WTC11 (cell line): Measurements from ENCODE around the gene SMIM20. TPM values are rescaled to one million over a fixed set of nuclear protein-coding genes. Genes with fewer than 3 reads are reported as not detected.

Experiments used
- JUN ChIP-seq: sonication (generic); formaldehyde crosslinking; IDR thresholded peaks from 2 replicates; pipeline ENCODE4 v1.8.0; 2023; ENCODE audit warnings: mild to moderate bottlenecking, missing genetic modification reagents
- RELA ChIP-seq: sonication (generic); formaldehyde crosslinking; IDR thresholded peaks from 2 replicates; pipeline ENCODE4 v1.8.1; 2022; ENCODE audit warnings: missing genetic modification reagents, mild to moderate bottlenecking, borderline replicate concordance
- ZNF671 ChIP-seq: fragments of 250-450 bp; sonication (Bioruptor Pico); IDR thresholded peaks from 2 replicates; pipeline ENCODE4 v1.8.0; 2021; ENCODE audit warnings: mild to moderate bottlenecking
- total RNA-seq: library from RNA; stranded (reverse); gene quantifications from 3 replicates; pipeline ENCODE4 v1.2.3, GENCODE V29; 2021
- TF ChIP-seq, protein P1 (sequence below): fragments of 250-450 bp; sonication (Bioruptor Pico); IDR thresholded peaks from 2 replicates; pipeline ENCODE4 v1.9.0; 2021; ENCODE audit warnings: mild to moderate bottlenecking, borderline replicate concordance

Gene SMIM20
- total RNA-seq, 1 experiment from 2014 or later: 39.4 TPM

DNA sequence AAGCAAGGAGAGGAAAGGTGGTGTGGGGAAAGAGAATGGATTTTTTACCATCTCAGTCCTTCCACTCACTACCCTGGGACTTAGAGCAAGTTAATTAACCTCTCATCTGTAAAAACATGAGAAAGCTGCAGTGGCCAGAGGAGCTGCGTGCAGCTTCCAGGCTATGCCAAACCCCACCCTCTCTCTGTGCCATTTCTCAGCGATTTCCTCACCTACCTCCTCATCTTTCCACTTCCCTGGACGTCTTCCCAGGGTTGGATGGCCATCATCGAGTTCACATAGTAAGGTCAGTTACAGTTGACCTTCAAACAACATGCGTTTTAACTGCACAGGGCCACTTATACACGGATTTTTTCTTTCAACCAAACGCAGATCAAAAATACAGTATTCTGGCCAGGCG lies 64.3 kb downstream of the SMIM20 start (continued):
- TF ChIP-seq, protein P1, sequence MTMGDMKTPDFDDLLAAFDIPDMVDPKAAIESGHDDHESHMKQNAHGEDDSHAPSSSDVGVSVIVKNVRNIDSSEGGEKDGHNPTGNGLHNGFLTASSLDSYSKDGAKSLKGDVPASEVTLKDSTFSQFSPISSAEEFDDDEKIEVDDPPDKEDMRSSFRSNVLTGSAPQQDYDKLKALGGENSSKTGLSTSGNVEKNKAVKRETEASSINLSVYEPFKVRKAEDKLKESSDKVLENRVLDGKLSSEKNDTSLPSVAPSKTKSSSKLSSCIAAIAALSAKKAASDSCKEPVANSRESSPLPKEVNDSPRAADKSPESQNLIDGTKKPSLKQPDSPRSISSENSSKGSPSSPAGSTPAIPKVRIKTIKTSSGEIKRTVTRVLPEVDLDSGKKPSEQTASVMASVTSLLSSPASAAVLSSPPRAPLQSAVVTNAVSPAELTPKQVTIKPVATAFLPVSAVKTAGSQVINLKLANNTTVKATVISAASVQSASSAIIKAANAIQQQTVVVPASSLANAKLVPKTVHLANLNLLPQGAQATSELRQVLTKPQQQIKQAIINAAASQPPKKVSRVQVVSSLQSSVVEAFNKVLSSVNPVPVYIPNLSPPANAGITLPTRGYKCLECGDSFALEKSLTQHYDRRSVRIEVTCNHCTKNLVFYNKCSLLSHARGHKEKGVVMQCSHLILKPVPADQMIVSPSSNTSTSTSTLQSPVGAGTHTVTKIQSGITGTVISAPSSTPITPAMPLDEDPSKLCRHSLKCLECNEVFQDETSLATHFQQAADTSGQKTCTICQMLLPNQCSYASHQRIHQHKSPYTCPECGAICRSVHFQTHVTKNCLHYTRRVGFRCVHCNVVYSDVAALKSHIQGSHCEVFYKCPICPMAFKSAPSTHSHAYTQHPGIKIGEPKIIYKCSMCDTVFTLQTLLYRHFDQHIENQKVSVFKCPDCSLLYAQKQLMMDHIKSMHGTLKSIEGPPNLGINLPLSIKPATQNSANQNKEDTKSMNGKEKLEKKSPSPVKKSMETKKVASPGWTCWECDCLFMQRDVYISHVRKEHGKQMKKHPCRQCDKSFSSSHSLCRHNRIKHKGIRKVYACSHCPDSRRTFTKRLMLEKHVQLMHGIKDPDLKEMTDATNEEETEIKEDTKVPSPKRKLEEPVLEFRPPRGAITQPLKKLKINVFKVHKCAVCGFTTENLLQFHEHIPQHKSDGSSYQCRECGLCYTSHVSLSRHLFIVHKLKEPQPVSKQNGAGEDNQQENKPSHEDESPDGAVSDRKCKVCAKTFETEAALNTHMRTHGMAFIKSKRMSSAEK (CRISPR knock-in tag): no peak
- TF ChIP-seq RELA (no peak), ZNF671 (CRISPR knock-in tag) (no peak), JUN (no peak)
- TF ChIP-seq, all 79 proteins: peak for 0

Other genes with a start within 250 kb of the SMIM20 start
- 31.5 to 36.3 TPM (median 35.1 TPM) in 3 replicates for gene SEL1L3, start 51.2 kb upstream of the SMIM20 start, total RNA-seq